Measurements from ENCODE around the gene C7. TPM values are rescaled to one million over a fixed set of nuclear protein-coding genes. Genes with fewer than 3 reads are reported as not detected.

Gene C7
- total and polyA plus RNA-seq, 2 experiments from 2014 or later: 0.05 to 0.07 TPM

- peak; percentile 46 for DNase-seq (ENCODE audit: low spot score)
- Mint-ChIP-seq H3K4me3 (no peak overlapping the region), H3K4me1 (no peaks in the 10 kb centered on the region), H3K27me3 (ENCODE audit: insufficient read depth, low read depth, poor library complexity) (peaks cover 6% of the 10 kb centered on the region), H3K36me3 (ENCODE audit: low read depth) (peaks cover 24% of the 10 kb centered on the region), H3K27ac (no peak overlapping the region), H3K9me3 (peaks cover 40% of the 10 kb centered on the region)
- Histone ChIP-seq H3K79me2 (replicated peaks; ENCODE audit: insufficient read depth) (no peaks in the 10 kb centered on the region), H3K27me3 (ENCODE audit: insufficient read depth) (no peaks in the 10 kb centered on the region), H3K4me2 (no peak overlapping the region), H3F3A (replicated peaks; ENCODE audit: low read depth) (no peaks in the 10 kb centered on the region), H3K9me2 (ENCODE audit: insufficient read depth) (no peaks in the 10 kb centered on the region), H3K36me3 (ENCODE audit: insufficient read depth) (0 out of 2 replicates have a peak, but pooled peaks cover 3% of the 10 kb centered on the region), H2AFZ (no peak overlapping the region), H3K4me3 (no peak overlapping the region), H4K20me1 (replicated peaks; ENCODE audit: insufficient read depth) (no peaks in the 10 kb centered on the region), H3K27ac (ENCODE audit: low read depth) (no peak overlapping the region), H3K4me1 (ENCODE audit: insufficient read depth) (no peaks in the 10 kb centered on the region)
- ATAC-seq: no peak
- TF ChIP-seq CTCF (conservative IDR thresholded peaks at IDR 0.05; ENCODE audit: low read depth in 2 of 2) (peak; percentile 46 to 79), ETS1 (IDR thresholded peaks at IDR 0.05) (no peak)
Measured at GRCh38 chr5:40879163-40879942, 29.9 kb upstream of the C7 start.

GRCh38 chr5:40882291-40882690 is 27.0 kb upstream of the C7 start:
- Histone ChIP-seq H3K4me3 (no peak overlapping the region), H3K27ac (ENCODE audit: low read depth) (no peak overlapping the region), H3K79me2 (replicated peaks; ENCODE audit: insufficient read depth) (no peaks in the 10 kb centered on the region), H2AFZ (no peak overlapping the region), H4K20me1 (replicated peaks; ENCODE audit: insufficient read depth) (no peaks in the 10 kb centered on the region), H3K4me1 (ENCODE audit: insufficient read depth) (no peaks in the 10 kb centered on the region), H3K27me3 (ENCODE audit: insufficient read depth) (no peaks in the 10 kb centered on the region), H3K4me2 (no peak overlapping the region), H3K36me3 (ENCODE audit: insufficient read depth) (0 out of 2 replicates have a peak, but pooled peaks cover 3% of the 10 kb centered on the region), H3K9me2 (ENCODE audit: insufficient read depth) (no peaks in the 10 kb centered on the region), H3F3A (replicated peaks; ENCODE audit: low read depth) (no peaks in the 10 kb centered on the region)
- TF ChIP-seq ZNF462 (CRISPR knock-in tag; IDR thresholded peaks at IDR 0.05) (no peak), POLR2AphosphoS5 (IDR thresholded peaks at IDR 0.05; ENCODE audit: low read depth) (no peak), CREB1 (CRISPR knock-in tag; IDR thresholded peaks at IDR 0.05; ENCODE audit: low read depth) (no peak), CTCF (conservative IDR thresholded peaks at IDR 0.05; ENCODE audit: low read depth in 2 of 2) (no peak), ZNF331 (CRISPR knock-in tag; IDR thresholded peaks at IDR 0.05; ENCODE audit: low read depth) (no peak), JUNB (IDR thresholded peaks at IDR 0.05; ENCODE audit: unreplicated experiment) (no peak), ZNF114 (CRISPR knock-in tag; IDR thresholded peaks at IDR 0.05) (no peak)
- peaks cover 29% of the 10 kb centered on the region for H3K9me3 Mint-ChIP-seq
- H3K27ac Mint-ChIP-seq: no peak overlapping the region
- H3K27me3 Mint-ChIP-seq (ENCODE audit: insufficient read depth, low read depth, poor library complexity): peaks cover 5% of the 10 kb centered on the region
- no peaks in the 10 kb centered on the region for H3K4me1 Mint-ChIP-seq
- H3K36me3 Mint-ChIP-seq (ENCODE audit: low read depth): peaks cover 19% of the 10 kb centered on the region; the same call in 2 of the 3 replicates
- no peak overlapping the region for H3K4me3 Mint-ChIP-seq
- DNase-seq (ENCODE audit: low spot score) (no peak), ATAC-seq (no peak)

Data from GM23338 (cell line).